GM06990 (cell line): ENCODE measurements around the gene ITIH4.

Source experiments
- DNase-seq: peaks from one replicate; pipeline ENCODE4 v3.0.0-alpha.2; 2011; ENCODE audit not compliant: insufficient read length; ENCODE audit errors: extremely low read depth
- H3K27me3 ChIP-seq: replicated peaks from 2 replicates; pipeline ENCODE4 v1.6.0; 2011; ENCODE audit warnings: low read length; ENCODE audit not compliant: control insufficient read depth, insufficient read depth
- H3K36me3 ChIP-seq: 2 replicates; pipeline ENCODE4 v1.5.1; 2011; ENCODE audit warnings: low read length; ENCODE audit not compliant: control insufficient read depth, insufficient read depth
- H3K4me3 ChIP-seq: replicated peaks from 2 replicates; pipeline ENCODE4 v1.5.1; 2011; ENCODE audit warnings: low read depth, mild to moderate bottlenecking, control low read depth, low read length
- CTCF ChIP-seq: IDR thresholded peaks from 2 replicates; pipeline ENCODE4 v1.5.1; 2011; ENCODE audit warnings: low read length, control low read depth, mild to moderate bottlenecking, inconsistent platforms; ENCODE audit not compliant: insufficient read depth, poor library complexity, severe bottlenecking

ITIH4 gene

GRCh38 chr3:52874864-52875587 lies 44.6 kb upstream of the ITIH4 start:
- no peak for DNase-seq
- no peak for TF ChIP-seq CTCF
- Histone ChIP-seq H3K36me3 (peaks cover 2% of the 10 kb centered on the region; the same call in 1 of the 2 replicates), H3K4me3 (no peak overlapping the region), H3K27me3 (no peaks in the 10 kb centered on the region)

DNA sequence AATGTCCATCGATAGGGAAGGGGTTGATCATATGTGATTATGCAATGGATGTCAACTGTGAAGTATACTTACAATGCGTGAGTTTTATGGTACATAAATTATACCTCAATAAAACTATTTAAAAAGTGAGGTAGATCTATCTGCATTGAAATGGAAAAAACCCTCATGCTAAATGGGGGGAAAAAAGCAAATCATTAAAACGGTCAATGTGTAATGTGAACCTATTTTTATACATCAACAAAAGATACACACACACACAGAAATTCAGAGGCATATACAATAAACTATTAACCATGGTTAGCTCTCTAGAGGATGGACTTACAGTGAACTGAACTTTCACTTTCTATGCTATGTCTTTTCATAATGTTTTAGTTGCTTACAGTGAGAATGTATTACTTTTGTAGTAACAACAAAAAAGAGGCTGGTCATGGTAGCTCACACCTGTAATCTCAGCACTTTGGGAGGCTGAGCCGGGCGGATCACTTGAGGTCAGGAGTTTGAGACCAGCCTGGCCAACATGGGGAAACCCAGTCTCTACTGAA lies 43.8 kb upstream of the ITIH4 start:
- Histone ChIP-seq H3K36me3 (peaks cover 2% of the 10 kb centered on the region; the same call in 1 of the 2 replicates), H3K27me3 (no peaks in the 10 kb centered on the region), H3K4me3 (no peak overlapping the region)
- no peak for TF ChIP-seq CTCF
- DNase-seq, result no peak

DNA sequence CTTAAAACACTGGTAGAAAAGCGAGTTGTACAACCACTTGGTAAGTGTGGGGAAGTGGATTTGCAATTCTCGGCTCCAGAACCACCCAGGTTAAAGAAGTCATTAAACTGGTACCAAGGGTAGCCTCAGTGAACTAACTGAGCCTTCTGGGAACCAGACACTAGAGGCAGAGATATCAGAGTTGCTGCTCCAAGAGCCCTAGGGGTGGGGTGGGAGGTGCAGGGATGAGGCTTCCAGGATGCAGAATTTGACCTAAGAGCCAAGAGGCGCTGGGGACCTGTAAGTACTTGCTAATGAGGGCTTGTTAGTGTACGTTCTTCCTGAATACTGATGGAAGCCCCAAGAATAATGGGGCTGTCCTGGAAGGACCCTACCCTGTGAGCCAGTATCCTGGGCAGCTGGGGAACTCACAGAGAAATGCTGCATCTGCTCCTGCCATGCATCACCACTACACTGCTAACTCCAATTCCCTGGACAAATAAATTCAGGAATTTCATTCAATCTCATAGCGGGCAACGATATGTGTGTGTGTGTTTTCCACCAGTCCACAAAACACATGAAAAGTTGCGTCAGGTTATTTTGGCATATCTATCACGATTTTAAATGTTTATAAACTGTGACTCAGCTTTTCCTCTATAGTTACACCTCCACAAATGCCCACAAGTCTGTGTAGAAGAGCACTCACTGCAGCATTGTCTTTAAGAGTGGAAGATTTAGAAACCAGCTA lies 43.1 kb upstream of the ITIH4 start:
- no peak for TF ChIP-seq CTCF
- Histone ChIP-seq H3K36me3 (no peaks in the 10 kb centered on the region), H3K27me3 (no peaks in the 10 kb centered on the region), H3K4me3 (no peak overlapping the region)
- DNase-seq, result no peak

DNA sequence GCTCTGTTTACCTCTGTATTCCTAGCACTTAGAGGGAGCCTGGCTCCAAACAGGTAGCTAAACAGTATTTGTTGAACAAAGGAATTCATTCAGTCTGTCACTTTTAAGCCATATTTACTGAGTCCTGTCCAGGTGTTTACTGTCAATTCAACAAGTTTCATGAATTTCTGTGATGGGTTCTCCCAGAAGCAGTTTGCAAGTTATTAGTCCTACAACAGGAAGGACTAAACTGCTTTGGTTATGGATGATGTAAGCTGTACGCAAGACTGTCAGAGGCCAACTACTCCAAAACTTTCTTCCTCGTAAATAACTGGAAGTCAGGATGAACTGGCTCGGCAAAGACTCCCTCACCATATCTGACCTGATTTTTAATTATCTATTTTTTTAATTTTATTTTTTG lies 41.8 kb upstream of the ITIH4 start:
- DNase-seq, result no peak
- Histone ChIP-seq H3K4me3 (no peak overlapping the region), H3K36me3 (no peaks in the 10 kb centered on the region), H3K27me3 (no peaks in the 10 kb centered on the region)
- TF ChIP-seq CTCF, result no peak

GRCh38 chr3:52871761-52872160 lies 41.3 kb upstream of the ITIH4 start:
- TF ChIP-seq CTCF, result no peak
- no peaks in the 10 kb centered on the region for H3K36me3 ChIP-seq
- no peaks in the 10 kb centered on the region for H3K27me3 ChIP-seq
- DNase-seq, result no peak
- H3K4me3 ChIP-seq, result no peak overlapping the region
